ENCODE measurements around the gene LYZL2. TPM values are rescaled to one million over a fixed set of nuclear protein-coding genes. Genes with fewer than 3 reads are reported as not detected.

Gene LYZL2
- total and polyA plus RNA-seq, 4 donors, result not detected

DNA sequence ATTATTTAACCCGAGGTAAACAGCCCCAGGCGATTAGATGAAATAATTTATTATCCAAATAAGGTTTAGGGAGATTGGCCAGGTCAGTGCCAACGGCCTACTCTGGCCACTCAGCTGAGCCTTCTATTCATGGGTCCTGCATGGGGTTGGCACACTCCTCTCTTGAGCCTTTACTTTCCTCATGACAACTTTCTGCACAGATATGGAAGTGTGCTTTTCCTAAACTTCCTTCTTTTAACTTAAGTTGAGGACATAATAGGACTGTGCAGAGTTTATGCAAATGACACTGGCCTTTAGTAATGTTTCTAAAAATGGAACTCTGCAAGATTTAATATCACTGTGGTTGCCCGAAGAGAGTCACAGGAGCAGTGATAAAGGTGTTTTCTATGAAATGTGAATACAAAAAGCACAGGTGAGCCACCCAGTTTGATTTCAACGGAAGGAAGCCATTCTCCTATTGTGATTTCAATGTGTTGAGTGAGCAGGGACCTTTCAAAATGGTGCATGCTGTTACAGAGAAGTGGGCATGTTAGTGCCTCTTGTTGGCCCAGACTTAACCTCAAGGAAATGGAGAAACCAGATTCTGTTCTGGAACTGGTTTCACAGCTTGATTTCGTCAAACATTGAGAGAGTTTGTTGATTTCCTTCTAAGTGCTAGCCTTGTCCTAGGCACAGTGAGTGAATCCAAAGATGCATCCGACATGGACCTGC is 55.7 kb downstream of the LYZL2 start:
- Histone ChIP-seq H3K36me3 (ENCODE audit: control insufficient read depth in 4 of 4, insufficient read depth in 3 of 4, low read depth in 1 of 4, low read length in 3 of 4) (no peaks in the 10 kb centered on the region), H3K27me3 (ENCODE audit: control insufficient read depth in 4 of 4, insufficient read depth in 4 of 4, low read length in 3 of 4) (no peaks in the 10 kb centered on the region), H3K4me1 (ENCODE audit: control insufficient read depth in 4 of 4, insufficient read depth in 4 of 4, low read length in 3 of 4) (peaks cover 0 to 5% (median 3%) of the 10 kb centered on the region in 4 donors), H3K4me3 (ENCODE audit: low read depth in 1 of 3, low read length in 3 of 3) (no peak overlapping the region), H3K9ac (ENCODE audit: low read depth in 1 of 2, low read length in 2 of 2) (no peak overlapping the region), H3K27ac (ENCODE audit: low read depth in 1 of 2, low read length in 2 of 2) (no peak overlapping the region), H3K9me3 (ENCODE audit: control insufficient read depth in 4 of 4, low read length in 3 of 4) (no peaks in the 10 kb centered on the region)
- 79% methylated on average over 7 of the region's 7 CpGs for WGBS
- DNase-seq (ENCODE audit: low spot score), result no peak
- TF ChIP-seq SP1 (IDR thresholded peaks at IDR 0.05), result no peak
- TF ChIP-seq, protein P1, sequence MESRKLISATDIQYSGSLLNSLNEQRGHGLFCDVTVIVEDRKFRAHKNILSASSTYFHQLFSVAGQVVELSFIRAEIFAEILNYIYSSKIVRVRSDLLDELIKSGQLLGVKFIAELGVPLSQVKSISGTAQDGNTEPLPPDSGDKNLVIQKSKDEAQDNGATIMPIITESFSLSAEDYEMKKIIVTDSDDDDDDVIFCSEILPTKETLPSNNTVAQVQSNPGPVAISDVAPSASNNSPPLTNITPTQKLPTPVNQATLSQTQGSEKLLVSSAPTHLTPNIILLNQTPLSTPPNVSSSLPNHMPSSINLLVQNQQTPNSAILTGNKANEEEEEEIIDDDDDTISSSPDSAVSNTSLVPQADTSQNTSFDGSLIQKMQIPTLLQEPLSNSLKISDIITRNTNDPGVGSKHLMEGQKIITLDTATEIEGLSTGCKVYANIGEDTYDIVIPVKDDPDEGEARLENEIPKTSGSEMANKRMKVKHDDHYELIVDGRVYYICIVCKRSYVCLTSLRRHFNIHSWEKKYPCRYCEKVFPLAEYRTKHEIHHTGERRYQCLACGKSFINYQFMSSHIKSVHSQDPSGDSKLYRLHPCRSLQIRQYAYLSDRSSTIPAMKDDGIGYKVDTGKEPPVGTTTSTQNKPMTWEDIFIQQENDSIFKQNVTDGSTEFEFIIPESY (IDR thresholded peaks at IDR 0.05), result no peak
- TF ChIP-seq, protein P2, sequence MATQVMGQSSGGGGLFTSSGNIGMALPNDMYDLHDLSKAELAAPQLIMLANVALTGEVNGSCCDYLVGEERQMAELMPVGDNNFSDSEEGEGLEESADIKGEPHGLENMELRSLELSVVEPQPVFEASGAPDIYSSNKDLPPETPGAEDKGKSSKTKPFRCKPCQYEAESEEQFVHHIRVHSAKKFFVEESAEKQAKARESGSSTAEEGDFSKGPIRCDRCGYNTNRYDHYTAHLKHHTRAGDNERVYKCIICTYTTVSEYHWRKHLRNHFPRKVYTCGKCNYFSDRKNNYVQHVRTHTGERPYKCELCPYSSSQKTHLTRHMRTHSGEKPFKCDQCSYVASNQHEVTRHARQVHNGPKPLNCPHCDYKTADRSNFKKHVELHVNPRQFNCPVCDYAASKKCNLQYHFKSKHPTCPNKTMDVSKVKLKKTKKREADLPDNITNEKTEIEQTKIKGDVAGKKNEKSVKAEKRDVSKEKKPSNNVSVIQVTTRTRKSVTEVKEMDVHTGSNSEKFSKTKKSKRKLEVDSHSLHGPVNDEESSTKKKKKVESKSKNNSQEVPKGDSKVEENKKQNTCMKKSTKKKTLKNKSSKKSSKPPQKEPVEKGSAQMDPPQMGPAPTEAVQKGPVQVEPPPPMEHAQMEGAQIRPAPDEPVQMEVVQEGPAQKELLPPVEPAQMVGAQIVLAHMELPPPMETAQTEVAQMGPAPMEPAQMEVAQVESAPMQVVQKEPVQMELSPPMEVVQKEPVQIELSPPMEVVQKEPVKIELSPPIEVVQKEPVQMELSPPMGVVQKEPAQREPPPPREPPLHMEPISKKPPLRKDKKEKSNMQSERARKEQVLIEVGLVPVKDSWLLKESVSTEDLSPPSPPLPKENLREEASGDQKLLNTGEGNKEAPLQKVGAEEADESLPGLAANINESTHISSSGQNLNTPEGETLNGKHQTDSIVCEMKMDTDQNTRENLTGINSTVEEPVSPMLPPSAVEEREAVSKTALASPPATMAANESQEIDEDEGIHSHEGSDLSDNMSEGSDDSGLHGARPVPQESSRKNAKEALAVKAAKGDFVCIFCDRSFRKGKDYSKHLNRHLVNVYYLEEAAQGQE (IDR thresholded peaks at IDR 0.05), result no peak
- TF ChIP-seq, protein P3, sequence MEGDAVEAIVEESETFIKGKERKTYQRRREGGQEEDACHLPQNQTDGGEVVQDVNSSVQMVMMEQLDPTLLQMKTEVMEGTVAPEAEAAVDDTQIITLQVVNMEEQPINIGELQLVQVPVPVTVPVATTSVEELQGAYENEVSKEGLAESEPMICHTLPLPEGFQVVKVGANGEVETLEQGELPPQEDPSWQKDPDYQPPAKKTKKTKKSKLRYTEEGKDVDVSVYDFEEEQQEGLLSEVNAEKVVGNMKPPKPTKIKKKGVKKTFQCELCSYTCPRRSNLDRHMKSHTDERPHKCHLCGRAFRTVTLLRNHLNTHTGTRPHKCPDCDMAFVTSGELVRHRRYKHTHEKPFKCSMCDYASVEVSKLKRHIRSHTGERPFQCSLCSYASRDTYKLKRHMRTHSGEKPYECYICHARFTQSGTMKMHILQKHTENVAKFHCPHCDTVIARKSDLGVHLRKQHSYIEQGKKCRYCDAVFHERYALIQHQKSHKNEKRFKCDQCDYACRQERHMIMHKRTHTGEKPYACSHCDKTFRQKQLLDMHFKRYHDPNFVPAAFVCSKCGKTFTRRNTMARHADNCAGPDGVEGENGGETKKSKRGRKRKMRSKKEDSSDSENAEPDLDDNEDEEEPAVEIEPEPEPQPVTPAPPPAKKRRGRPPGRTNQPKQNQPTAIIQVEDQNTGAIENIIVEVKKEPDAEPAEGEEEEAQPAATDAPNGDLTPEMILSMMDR (IDR thresholded peaks at IDR 0.05; ENCODE audit: low read depth, low read length, missing input control), result no peak
- TF ChIP-seq GABPA (IDR thresholded peaks at IDR 0.05 in 1 of 2, conservative IDR thresholded peaks at IDR 0.05 in 1 of 2), result no peak

DNA sequence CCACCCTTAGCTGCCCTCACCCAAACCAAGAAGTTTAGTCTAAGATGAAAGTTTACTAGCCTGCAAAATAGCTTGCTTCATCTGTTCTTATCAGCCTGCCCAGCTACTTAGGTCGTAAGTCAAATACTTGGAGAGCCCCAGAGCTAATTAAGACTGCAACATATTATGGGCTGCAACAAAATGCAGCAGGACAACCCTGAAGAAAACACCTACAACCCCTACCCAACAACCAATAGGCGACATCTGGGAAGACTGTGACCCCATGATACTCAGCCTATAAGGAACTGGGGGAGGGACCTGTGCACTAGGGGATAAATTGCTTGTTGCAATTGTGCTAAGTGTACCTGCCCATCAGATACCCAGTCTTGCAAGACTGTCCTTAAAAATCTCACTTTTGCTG is 64.1 kb downstream of the LYZL2 start:
- Histone ChIP-seq H3K4me3 (ENCODE audit: low read depth in 1 of 3, low read length in 3 of 3) (no peak overlapping the region), H3K36me3 (ENCODE audit: control insufficient read depth in 4 of 4, insufficient read depth in 3 of 4, low read depth in 1 of 4, low read length in 3 of 4) (no peaks in the 10 kb centered on the region), H3K9me3 (ENCODE audit: control insufficient read depth in 4 of 4, low read length in 3 of 4) (no peaks in the 10 kb centered on the region), H3K4me1 (ENCODE audit: control insufficient read depth in 4 of 4, insufficient read depth in 4 of 4, low read length in 3 of 4) (no peaks in the 10 kb centered on the region), H3K27ac (ENCODE audit: low read depth in 1 of 2, low read length in 2 of 2) (no peak overlapping the region), H3K27me3 (ENCODE audit: control insufficient read depth in 4 of 4, insufficient read depth in 4 of 4, low read length in 3 of 4) (no peaks in the 10 kb centered on the region), H3K9ac (ENCODE audit: low read depth in 1 of 2, low read length in 2 of 2) (no peak overlapping the region)
- WGBS, result 48% methylated on average over 2 of the region's 2 CpGs
- no peak for DNase-seq (ENCODE audit: low spot score)
- TF ChIP-seq, protein P4, sequence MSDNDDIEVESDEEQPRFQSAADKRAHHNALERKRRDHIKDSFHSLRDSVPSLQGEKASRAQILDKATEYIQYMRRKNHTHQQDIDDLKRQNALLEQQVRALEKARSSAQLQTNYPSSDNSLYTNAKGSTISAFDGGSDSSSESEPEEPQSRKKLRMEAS (IDR thresholded peaks at IDR 0.05), result no peak
- TF ChIP-seq HNF4G (IDR thresholded peaks at IDR 0.05), result no peak
- TF ChIP-seq TAF1 (conservative IDR thresholded peaks at IDR 0.05), result no peak
- TF ChIP-seq FOXA1 (IDR thresholded peaks at IDR 0.05), result no peak

Data from liver (tissue), 9 donors.